Right forelimb (tissue), 1 donor: Measurements from ENCODE around the gene RYR2.
"Not testable (repeated sequence)": the region's sequence is repeated elsewhere in the genome, so short reads cannot be mapped to it uniquely, and the experiment has no call there.

Experiments
- DNase-seq: peaks from one replicate; pipeline ENCODE4 v3.0.0-alpha.2; 2018

RYR2 gene

GRCh38 chr1:237583270-237583669 lies 541.3 kb downstream of the RYR2 start:
- DNase-seq: no peak

- no peak for DNase-seq
Measured at GRCh38 chr1:237583756-237584155, 541.8 kb downstream of the RYR2 start.

GRCh38 chr1:237590386-237590785 lies 548.4 kb downstream of the RYR2 start:
- no peak for DNase-seq

DNA sequence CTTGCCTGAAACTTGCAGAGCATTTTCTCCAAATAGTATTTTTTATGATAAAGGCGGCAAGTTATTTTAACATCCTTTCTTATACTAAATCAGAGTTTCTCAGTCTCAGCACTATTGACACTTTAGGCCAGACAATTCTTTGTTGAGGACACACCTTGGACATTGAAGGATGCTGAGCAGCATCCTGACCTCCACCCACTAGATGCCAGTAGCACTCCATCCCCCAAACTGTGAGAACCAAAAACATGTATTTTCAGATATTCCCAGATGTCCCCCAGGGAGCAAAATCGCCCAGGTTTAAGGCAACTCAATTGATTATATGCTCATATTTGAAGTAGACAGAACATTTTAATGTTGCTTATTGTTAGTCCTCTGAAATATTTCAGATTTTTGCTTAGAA lies 549.4 kb downstream of the RYR2 start:
- no peak for DNase-seq

DNA sequence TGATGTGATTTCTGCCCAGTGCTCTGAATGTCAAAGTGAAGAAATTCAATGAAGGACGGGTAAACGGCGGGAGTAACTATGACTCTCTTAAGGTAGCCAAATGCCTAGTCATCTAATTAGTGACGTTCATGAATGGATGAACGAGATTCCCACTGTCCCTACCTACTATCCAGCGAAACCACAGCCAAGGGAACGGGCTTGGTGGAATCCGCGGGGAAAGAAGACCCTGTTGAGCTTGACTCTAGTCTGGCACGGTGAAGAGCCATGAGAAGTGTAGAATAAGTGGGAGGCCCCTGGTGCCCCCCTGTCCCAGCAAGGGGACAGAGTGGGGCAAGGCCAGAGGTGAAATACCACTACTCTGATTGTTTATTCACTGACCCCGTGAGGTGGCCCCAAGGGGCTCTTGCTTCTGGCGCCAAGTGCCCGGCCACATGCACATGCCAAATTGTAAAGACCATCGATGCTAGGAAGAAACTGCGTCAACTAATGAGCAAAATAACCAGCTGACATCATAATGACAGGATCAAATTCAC lies 561.1 kb downstream of the RYR2 start:
- not testable (repeated sequence) for DNase-seq

GRCh38 chr1:237608433-237608832 lies 566.4 kb downstream of the RYR2 start:
- DNase-seq: no peak

GRCh38 chr1:237610157-237610556 lies 568.2 kb downstream of the RYR2 start:
- DNase-seq: no peak

DNA sequence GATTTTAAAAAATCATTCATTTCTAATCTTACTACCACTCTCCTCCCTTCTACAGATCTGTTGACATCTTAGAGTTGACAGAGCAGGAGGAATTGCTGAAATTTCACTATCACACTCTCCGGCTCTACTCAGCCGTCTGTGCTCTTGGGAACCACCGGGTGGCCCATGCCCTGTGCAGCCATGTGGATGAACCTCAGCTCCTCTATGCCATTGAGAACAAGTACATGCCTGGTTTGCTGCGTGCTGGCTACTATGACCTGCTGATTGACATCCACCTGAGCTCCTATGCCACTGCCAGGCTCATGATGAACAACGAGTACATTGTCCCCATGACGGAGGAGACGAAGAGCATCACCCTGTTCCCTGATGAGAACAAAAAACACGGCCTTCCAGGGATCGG lies 572.0 kb downstream of the RYR2 start:
- DNase-seq: no peak

DNA sequence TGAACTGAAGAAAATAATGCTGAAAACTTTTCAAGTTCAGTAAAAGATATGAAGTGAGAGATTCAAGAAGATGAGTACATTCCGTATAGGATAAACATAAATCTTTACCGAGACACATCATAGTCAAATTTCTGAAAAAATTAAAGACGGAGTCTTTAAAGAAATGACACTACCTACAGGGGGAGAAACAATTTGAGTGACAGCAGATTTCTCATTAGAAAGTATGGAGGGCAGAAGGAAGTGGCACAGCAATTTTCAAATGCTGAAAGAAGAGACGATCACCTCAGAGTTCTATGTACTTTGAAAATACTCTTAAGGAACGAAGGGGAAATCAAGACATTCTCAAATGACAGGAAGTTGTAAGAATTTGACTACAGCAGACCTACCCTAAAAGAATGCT lies 577.6 kb downstream of the RYR2 start:
- no peak for DNase-seq

DNA sequence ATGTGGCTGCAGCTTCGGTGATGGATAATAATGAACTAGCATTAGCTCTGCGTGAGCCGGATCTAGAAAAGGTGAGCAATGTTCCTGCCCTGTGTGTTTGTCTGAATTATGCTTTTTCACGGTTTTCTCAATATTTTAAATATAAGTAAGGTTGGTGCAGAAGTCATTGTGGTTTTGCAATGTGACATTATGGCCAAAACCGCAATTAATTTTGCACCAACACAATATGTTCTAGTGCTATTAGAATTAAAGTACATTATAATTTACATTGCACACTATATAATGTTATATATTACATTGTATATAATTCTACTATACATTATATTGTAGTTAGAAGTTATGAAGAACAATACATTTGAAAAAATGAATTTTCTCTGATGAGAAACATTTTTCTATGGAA lies 592.9 kb downstream of the RYR2 start:
- no peak for DNase-seq

GRCh38 chr1:237638555-237638954 lies 596.6 kb downstream of the RYR2 start:
- no peak for DNase-seq

DNA sequence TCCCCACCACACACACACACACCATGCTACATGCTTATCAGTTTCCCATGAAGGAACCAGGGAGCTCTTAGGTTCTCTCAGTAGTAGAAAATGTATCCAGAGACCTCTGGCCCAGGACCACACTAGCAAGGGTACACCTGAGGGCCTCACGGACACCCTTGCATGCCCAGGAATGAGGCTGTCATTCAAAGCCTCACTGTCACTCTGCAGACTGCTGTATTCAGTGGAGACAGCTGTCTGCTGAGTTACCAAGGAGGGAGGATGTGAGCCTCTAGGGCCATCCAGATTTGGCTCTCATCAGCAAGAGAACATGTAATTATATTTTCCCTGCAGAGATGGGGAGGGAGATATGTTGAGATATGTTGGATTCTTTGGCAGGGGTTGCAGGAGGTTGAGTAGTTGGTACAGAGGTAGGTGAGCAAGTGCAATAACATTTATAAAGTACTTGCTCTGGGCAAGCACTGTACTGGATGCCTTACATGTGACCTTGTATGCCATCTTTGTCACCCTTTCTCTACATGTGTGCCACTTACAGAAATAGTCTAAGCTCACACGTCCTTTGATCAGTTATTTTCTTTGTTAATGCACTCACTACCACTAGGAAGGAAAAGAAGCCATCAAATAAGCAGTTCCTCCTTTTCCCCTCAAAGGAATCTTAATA lies 598.2 kb downstream of the RYR2 start:
- DNase-seq: no peak

DNA sequence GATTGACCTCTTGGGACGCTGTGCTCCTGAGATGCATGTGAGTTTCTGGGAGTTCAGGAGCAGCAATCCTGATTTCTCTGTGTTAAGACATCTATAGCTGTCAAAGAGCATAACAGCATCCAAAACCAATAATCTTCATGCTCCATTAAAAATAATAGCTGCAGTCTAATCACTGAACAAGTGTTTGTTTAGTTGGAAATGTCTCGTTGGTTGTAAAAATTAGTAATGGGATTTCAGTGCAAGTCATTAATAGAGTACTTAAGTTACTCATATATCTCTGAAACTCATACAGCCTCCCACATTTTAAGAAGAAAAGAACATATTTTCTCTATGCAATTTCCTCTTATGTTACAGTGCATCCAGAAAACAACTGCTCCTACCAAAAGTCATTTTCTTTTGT lies 599.0 kb downstream of the RYR2 start:
- DNase-seq: no peak

GRCh38 chr1:237650809-237651208 lies 608.8 kb downstream of the RYR2 start:
- DNase-seq: no peak

DNA sequence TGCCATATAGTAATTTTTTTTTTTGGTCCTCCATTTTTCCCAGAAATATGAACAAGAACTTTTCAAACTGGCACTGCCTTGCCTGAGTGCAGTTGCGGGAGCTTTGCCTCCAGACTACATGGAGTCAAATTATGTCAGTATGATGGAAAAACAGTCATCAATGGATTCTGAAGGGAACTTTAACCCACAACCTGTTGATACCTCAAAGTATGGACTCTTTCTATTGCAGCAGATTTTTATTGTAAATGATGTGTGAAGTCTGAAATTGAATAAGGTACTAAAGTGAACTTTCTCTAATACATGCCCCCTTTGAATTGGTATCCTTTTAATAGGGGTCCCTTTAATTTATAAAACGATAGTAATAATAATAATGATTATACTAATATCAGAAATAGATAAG lies 613.8 kb downstream of the RYR2 start:
- no peak for DNase-seq

DNA sequence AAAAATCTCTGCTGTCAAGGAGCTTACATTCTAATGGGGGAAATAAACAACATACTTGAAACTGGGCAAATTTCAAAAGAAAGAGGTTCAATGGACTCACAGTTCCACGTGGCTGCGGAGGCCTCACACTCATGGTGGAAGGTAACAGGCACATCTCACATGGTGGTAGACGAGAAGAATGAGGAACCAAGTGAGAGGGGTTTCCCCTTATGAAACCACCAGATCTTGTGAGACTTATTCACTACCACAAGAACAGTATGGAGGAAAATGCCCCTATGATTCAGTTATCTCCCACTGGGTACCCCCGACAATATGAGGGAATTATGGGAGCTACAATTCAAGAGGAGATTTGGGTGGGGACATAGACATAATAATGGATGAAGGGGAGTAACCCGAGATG lies 622.4 kb downstream of the RYR2 start:
- DNase-seq: no peak

- DNase-seq: no peak
Measured at GRCh38 chr1:237670302-237670701, 628.3 kb downstream of the RYR2 start.

- no peak for DNase-seq
Measured at GRCh38 chr1:237671262-237671661, 629.3 kb downstream of the RYR2 start.

DNA sequence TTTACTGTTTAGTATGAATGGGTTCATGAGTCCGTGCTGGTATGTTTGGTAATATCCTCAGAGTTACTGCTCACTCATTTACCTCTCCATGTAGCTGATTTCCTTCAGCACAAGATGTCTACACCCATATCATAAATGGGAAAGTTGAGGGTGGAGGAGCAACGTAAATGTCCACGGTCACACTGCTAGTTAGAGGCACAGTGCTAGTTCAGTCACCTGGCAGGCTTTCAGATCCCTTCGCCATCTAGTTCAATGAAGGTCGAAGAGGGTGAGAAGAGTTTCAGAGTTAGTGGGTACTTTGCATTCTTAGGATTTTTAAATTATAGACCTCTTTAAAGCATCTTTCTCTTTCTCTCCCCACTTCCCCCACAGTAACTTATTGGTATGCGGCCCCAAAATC lies 630.0 kb downstream of the RYR2 start:
- no peak for DNase-seq

DNA sequence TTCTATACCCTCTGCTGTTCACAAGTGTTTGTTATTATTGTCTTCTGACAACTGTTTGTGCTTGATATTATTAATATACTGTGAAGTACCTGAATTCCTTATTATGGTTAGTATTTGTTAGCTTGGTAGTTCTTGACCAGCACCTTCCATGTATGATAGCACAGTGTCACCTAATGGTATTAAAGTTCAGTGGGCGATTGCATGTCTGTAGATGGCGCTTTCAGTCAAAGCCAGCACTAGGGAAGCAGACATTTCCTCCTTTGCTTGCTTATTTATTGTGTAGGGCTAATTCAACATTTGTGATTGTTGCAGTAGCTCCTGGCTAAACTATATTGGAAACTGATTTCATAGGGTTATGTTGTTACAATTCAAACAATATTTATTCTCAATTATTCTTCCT lies 630.8 kb downstream of the RYR2 start:
- DNase-seq: no peak

GRCh38 chr1:237673631-237674030 lies 631.6 kb downstream of the RYR2 start:
- no peak for DNase-seq

- DNase-seq: no peak
Measured at GRCh38 chr1:237677979-237678378, 636.0 kb downstream of the RYR2 start.

DNA sequence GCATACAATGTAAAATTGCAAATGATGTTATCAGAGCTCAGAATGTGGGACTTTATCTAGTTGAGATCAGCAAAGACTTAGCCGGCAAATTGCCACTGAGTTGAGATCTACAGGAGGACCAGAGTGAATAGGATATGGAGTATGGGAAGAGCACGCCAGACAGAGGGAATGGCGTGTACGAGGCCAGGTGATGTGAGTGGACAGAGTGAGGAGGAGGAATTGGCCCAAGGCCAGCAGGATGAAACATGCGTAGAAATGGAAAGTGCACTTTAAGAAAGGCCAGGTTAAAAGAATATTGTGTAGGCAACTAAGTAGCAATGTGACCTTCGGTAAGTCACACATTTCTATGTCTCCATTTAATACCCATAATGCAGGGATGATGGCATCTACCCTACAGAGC lies 637.7 kb downstream of the RYR2 start:
- DNase-seq: no peak

GRCh38 chr1:237681210-237681609 lies 639.2 kb downstream of the RYR2 start:
- DNase-seq: no peak

DNA sequence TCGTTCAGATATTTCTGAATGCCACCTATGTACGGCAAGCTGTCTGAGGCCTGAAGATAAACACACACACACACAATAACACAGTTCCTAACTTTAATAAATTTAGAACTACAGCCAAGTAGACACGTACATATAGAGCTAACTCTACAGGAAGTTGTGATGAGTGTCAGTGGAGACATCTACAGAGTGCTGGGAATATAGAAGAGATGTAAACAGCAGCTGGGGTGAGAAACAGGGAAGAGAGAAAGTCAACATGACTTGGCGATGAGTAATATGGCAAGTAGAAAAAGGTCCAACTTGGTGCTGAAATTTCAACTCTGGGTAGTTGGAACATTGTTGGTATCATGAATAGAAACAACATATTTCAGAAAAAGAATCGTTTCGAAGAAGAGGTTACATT lies 642.3 kb downstream of the RYR2 start:
- DNase-seq: no peak
